GM12872 (cell line): ENCODE data around the gene COL4A4.

Source experiments
- TF ChIP-seq, protein P1 (sequence below): IDR thresholded peaks from 3 replicates; pipeline ENCODE4 v1.5.1; 2011; ENCODE audit warnings: low read depth, mild to moderate bottlenecking, low read length, moderate library complexity; ENCODE audit not compliant: insufficient read depth

Gene COL4A4

DNA sequence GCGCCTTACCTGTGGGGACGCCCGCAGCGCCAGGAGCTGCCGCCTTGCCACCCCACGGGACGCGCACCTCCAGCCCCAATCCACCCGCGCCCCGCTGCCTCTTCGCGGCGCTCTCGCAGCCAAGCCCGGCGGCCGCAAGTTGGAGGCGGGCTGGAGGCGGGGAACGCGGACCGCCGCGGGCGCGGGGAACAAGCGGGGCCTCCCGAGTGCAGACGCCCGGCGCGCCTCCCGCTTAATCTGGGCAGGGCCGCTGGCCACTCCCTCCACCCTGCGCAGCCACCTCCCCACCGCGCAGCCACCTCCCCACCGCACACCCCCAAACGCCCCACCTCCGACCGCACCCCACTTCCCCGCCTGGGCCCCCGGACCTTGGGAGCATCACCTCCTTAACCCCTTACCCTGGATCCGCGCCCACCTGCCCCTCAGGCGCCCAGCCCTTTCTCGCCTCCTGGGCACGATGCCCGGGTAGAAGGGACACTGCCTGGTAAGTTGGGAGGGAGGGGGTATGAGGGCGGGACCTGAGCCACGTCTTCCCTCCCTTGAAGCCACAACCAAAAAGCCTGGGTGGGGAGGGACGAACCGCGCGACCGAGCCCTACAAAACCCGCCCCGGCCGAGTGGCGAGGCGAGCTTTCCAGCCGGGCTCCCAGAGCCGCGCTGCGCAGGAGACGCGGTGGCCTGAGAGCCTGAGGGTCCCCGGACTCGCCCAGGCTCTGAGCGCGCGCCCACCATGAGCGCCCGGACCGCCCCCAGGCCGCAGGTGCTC is at the start of gene COL4A4, which contains the start of gene COL4A3:
Gene COL4A4, minus strand, starts transcription at position 208 of the 765 bp plus-strand sequence. CDS start 16,722 bp downstream, outside the sequence.
Gene COL4A3, plus strand, starts transcription at position 627 of the 765 bp plus-strand sequence. Its CDS starts 103 bp downstream, at position 730.
- TF ChIP-seq, protein P1, sequence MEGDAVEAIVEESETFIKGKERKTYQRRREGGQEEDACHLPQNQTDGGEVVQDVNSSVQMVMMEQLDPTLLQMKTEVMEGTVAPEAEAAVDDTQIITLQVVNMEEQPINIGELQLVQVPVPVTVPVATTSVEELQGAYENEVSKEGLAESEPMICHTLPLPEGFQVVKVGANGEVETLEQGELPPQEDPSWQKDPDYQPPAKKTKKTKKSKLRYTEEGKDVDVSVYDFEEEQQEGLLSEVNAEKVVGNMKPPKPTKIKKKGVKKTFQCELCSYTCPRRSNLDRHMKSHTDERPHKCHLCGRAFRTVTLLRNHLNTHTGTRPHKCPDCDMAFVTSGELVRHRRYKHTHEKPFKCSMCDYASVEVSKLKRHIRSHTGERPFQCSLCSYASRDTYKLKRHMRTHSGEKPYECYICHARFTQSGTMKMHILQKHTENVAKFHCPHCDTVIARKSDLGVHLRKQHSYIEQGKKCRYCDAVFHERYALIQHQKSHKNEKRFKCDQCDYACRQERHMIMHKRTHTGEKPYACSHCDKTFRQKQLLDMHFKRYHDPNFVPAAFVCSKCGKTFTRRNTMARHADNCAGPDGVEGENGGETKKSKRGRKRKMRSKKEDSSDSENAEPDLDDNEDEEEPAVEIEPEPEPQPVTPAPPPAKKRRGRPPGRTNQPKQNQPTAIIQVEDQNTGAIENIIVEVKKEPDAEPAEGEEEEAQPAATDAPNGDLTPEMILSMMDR: no peak

DNA sequence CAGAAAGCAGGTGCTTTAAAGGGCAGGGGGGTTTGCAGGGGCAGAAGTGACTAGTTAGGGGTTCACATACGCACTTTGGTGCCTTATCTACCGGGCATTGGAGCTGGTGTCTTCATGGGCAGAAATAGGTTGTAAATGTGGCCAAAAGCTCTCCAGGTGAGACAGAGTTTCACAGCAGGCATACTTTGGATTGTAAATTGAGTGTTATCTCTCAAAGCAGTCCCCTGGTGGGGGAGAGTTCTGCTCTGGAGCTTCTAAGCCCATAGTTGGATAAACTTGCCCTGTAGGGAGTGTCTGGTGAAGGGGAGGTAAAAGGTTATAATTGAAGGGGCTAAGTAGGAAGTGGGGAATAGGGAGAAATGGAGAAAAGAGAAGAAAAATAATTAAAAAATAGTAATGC is 43.6 kb upstream of the COL4A4 start:
- TF ChIP-seq, protein P1: no peak

DNA sequence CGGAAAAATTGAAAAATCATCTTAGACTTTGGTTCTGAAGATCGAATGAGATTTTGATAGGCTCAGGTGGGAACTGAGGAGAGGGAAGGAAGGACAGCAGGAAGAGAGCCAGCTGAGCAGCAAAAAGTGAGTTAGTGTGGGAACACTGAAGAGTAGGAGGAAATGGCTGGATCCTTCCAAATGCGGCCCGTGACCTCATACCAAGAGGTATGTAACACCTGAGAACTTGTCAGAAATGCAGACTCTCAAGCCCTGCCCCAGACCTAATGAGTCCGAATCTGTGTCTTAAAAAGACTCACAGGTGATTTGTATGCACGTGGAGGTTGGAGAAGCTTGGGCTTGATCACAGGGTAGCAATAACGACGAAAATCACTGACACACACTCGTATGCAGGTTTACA is 42.4 kb upstream of the COL4A4 start:
- TF ChIP-seq, protein P1: no peak

DNA sequence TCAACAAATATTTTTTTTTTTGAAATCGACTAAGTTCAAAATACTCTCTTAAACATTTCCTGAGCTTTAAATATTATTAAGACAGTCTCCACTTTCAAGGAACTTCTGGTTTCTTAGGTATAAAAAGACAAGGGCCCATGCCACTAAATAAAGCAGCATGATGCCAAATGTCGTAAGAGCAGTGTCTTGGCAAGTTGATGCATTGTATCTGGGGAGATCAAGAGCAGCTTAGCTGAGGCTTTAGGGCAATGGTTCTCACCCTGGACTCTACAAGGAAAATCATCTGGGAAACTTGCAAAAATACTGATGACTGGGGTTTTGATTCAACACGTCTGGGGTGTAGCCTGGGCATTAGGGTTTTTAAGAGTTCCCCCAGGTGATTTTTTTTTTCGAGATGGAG is 41.7 kb upstream of the COL4A4 start:
- TF ChIP-seq, protein P1: no peak

DNA sequence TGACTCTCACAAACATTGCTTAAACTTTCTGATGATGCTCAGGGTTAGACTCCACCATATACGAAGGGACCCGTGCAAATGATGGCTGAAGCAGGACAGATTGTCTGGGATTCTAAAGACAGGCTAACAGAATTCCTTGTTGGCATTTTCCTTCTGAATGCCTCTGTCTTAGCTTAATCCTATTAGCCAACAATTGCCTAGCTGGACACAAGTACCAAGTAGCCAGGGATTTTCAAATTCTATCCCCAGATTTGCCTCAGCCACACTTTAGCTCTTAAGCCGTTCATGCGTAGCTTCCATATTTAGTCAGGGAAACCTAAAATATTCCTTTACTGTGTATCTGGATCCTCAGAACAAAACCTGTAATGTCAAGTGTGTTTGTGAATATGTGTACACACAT is 40.4 kb upstream of the COL4A4 start:
- TF ChIP-seq, protein P1: no peak

DNA sequence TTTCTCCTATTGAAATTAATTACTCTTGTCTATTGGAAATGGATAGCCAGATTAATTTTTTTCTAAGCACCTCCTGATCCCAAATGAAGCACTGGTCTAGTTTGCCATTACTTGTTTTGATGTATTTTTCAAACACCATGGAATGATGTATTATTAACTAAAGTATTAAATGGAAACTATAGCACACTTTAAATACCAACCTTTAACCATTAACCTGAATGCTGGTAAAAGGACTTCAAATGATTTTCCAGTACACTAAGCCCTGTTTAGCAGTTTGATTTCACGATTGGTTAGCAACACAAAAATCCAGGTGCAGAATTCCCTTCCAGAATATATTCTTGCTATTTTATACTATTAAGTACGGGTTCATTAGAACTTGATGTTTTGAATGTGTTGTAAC is 37.8 kb upstream of the COL4A4 start:
- TF ChIP-seq, protein P1: no peak

DNA sequence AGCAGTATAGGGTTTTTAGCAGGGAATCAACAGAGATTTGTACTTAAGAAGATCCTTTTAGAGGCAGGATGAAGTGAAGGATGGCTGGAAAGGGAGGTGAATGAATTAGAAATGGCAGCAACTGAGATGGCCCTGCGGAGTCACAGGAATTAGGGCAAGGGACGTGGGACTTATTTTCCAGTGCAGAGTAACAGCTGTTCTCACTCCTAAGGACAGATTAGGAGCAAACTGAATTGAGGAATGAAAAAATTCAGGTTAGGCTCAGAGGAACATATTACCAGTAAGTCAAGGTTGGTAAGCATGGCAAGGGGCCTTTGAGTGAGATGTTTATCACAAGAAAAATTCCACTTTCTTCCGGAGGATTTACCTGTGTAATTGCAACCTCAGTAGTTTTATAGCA is 34.9 kb upstream of the COL4A4 start:
- TF ChIP-seq, protein P1: no peak
